ENCODE data around the gene SMOC2.

The SMOC2 gene

GRCh38 chr6:168447282-168447681 is 6.3 kb downstream of the SMOC2 start:
- Mint-ChIP-seq H3K4me3 (no peak overlapping the region), H3K27ac (no peak overlapping the region), H3K9me3 (no peaks in the 10 kb centered on the region), H3K4me1 (ENCODE audit: low read depth) (no peaks in the 10 kb centered on the region), H3K27me3 (ENCODE audit: low read depth) (peaks cover 32% of the 10 kb centered on the region), H3K36me3 (ENCODE audit: low read depth) (peaks cover 2% of the 10 kb centered on the region)
- DNase-seq (ENCODE audit: low spot score), result no peak

- peaks cover 29% of the 10 kb centered on the region for H3K27me3 Mint-ChIP-seq (ENCODE audit: low read depth)
- H3K27ac Mint-ChIP-seq, result no peak overlapping the region
- no peak overlapping the region for H3K4me3 Mint-ChIP-seq
- DNase-seq (ENCODE audit: low spot score), result no peak
- no peaks in the 10 kb centered on the region for H3K9me3 Mint-ChIP-seq
- peaks cover 2% of the 10 kb centered on the region for H3K36me3 Mint-ChIP-seq (ENCODE audit: low read depth)
- no peaks in the 10 kb centered on the region for H3K4me1 Mint-ChIP-seq (ENCODE audit: low read depth)
Observed at GRCh38 chr6:168447700-168448099, 6.7 kb downstream of the SMOC2 start.

- DNase-seq (ENCODE audit: low spot score), result no peak
- Mint-ChIP-seq H3K4me1 (ENCODE audit: low read depth) (no peaks in the 10 kb centered on the region), H3K4me3 (no peak overlapping the region), H3K27ac (no peak overlapping the region), H3K36me3 (ENCODE audit: low read depth) (peaks cover 2% of the 10 kb centered on the region), H3K9me3 (no peaks in the 10 kb centered on the region), H3K27me3 (ENCODE audit: low read depth) (peaks cover 25% of the 10 kb centered on the region)
Observed at GRCh38 chr6:168448243-168448855, 7.4 kb downstream of the SMOC2 start.

- Mint-ChIP-seq H3K27me3 (ENCODE audit: low read depth) (peaks cover 10% of the 10 kb centered on the region), H3K9me3 (no peaks in the 10 kb centered on the region), H3K27ac (no peak overlapping the region), H3K4me3 (no peak overlapping the region), H3K4me1 (ENCODE audit: low read depth) (no peaks in the 10 kb centered on the region), H3K36me3 (ENCODE audit: low read depth) (no peaks in the 10 kb centered on the region)
- no peak for DNase-seq (ENCODE audit: low spot score)
Observed at GRCh38 chr6:168450917-168451316, 9.9 kb downstream of the SMOC2 start.

GRCh38 chr6:168451805-168452517 is 11.0 kb downstream of the SMOC2 start:
- Mint-ChIP-seq H3K4me1 (ENCODE audit: low read depth) (no peaks in the 10 kb centered on the region), H3K27ac (no peak overlapping the region), H3K9me3 (no peaks in the 10 kb centered on the region), H3K4me3 (no peak overlapping the region), H3K36me3 (ENCODE audit: low read depth) (no peaks in the 10 kb centered on the region), H3K27me3 (ENCODE audit: low read depth) (peaks cover 10% of the 10 kb centered on the region)
- DNase-seq (ENCODE audit: low spot score), result no peak

- Mint-ChIP-seq H3K27me3 (ENCODE audit: low read depth) (peaks cover 10% of the 10 kb centered on the region), H3K27ac (no peak overlapping the region), H3K36me3 (ENCODE audit: low read depth) (no peaks in the 10 kb centered on the region), H3K4me1 (ENCODE audit: low read depth) (no peaks in the 10 kb centered on the region), H3K9me3 (no peaks in the 10 kb centered on the region), H3K4me3 (no peak overlapping the region)
- no peak for DNase-seq (ENCODE audit: low spot score)
Observed at GRCh38 chr6:168452685-168453377, 11.8 kb downstream of the SMOC2 start.

GRCh38 chr6:168455847-168456530 is 15.0 kb downstream of the SMOC2 start:
- Mint-ChIP-seq H3K9me3 (no peaks in the 10 kb centered on the region), H3K36me3 (ENCODE audit: low read depth) (no peaks in the 10 kb centered on the region), H3K4me1 (ENCODE audit: low read depth) (no peaks in the 10 kb centered on the region), H3K4me3 (no peak overlapping the region), H3K27ac (no peak overlapping the region), H3K27me3 (ENCODE audit: low read depth) (peaks cover 10% of the 10 kb centered on the region)
- no peak for DNase-seq (ENCODE audit: low spot score)

GRCh38 chr6:168456907-168457652 is 16.1 kb downstream of the SMOC2 start:
- H3K9me3 Mint-ChIP-seq, result no peaks in the 10 kb centered on the region
- H3K36me3 Mint-ChIP-seq (ENCODE audit: low read depth), result no peaks in the 10 kb centered on the region
- H3K4me3 Mint-ChIP-seq, result no peak overlapping the region
- no peak for DNase-seq (ENCODE audit: low spot score)
- H3K4me1 Mint-ChIP-seq (ENCODE audit: low read depth), result no peaks in the 10 kb centered on the region
- H3K27ac Mint-ChIP-seq, result no peak overlapping the region
- peaks cover 4% of the 10 kb centered on the region for H3K27me3 Mint-ChIP-seq (ENCODE audit: low read depth)

GRCh38 chr6:168457653-168457934 is 16.6 kb downstream of the SMOC2 start:
- DNase-seq (ENCODE audit: low spot score), result no peak
- no peak overlapping the region for H3K4me3 Mint-ChIP-seq
- no peak overlapping the region for H3K27ac Mint-ChIP-seq
- peaks cover 4% of the 10 kb centered on the region for H3K27me3 Mint-ChIP-seq (ENCODE audit: low read depth)
- no peaks in the 10 kb centered on the region for H3K4me1 Mint-ChIP-seq (ENCODE audit: low read depth)
- no peaks in the 10 kb centered on the region for H3K36me3 Mint-ChIP-seq (ENCODE audit: low read depth)
- no peaks in the 10 kb centered on the region for H3K9me3 Mint-ChIP-seq

GRCh38 chr6:168458101-168458500 is 17.1 kb downstream of the SMOC2 start:
- H3K4me3 Mint-ChIP-seq, result no peak overlapping the region
- no peaks in the 10 kb centered on the region for H3K36me3 Mint-ChIP-seq (ENCODE audit: low read depth)
- H3K9me3 Mint-ChIP-seq, result no peaks in the 10 kb centered on the region
- H3K27me3 Mint-ChIP-seq (ENCODE audit: low read depth), result peaks cover 4% of the 10 kb centered on the region
- no peak overlapping the region for H3K27ac Mint-ChIP-seq
- DNase-seq (ENCODE audit: low spot score), result no peak
- no peaks in the 10 kb centered on the region for H3K4me1 Mint-ChIP-seq (ENCODE audit: low read depth)

GRCh38 chr6:168459572-168459971 is 18.6 kb downstream of the SMOC2 start:
- no peak overlapping the region for H3K27ac Mint-ChIP-seq
- no peaks in the 10 kb centered on the region for H3K36me3 Mint-ChIP-seq (ENCODE audit: low read depth)
- no peak for DNase-seq (ENCODE audit: low spot score)
- no peaks in the 10 kb centered on the region for H3K27me3 Mint-ChIP-seq (ENCODE audit: low read depth)
- no peaks in the 10 kb centered on the region for H3K9me3 Mint-ChIP-seq
- H3K4me3 Mint-ChIP-seq, result no peak overlapping the region
- H3K4me1 Mint-ChIP-seq (ENCODE audit: low read depth), result no peaks in the 10 kb centered on the region

GRCh38 chr6:168462289-168462853 is 21.4 kb downstream of the SMOC2 start:
- H3K27me3 Mint-ChIP-seq (ENCODE audit: low read depth), result no peaks in the 10 kb centered on the region
- no peak overlapping the region for H3K27ac Mint-ChIP-seq
- no peak for DNase-seq (ENCODE audit: low spot score)
- no peaks in the 10 kb centered on the region for H3K4me1 Mint-ChIP-seq (ENCODE audit: low read depth)
- no peak overlapping the region for H3K4me3 Mint-ChIP-seq
- no peaks in the 10 kb centered on the region for H3K36me3 Mint-ChIP-seq (ENCODE audit: low read depth)
- no peaks in the 10 kb centered on the region for H3K9me3 Mint-ChIP-seq

- H3K27ac Mint-ChIP-seq, result no peak overlapping the region
- no peak overlapping the region for H3K4me3 Mint-ChIP-seq
- H3K27me3 Mint-ChIP-seq (ENCODE audit: low read depth), result no peaks in the 10 kb centered on the region
- no peak for DNase-seq (ENCODE audit: low spot score)
- no peaks in the 10 kb centered on the region for H3K36me3 Mint-ChIP-seq (ENCODE audit: low read depth)
- H3K4me1 Mint-ChIP-seq (ENCODE audit: low read depth), result no peaks in the 10 kb centered on the region
- no peaks in the 10 kb centered on the region for H3K9me3 Mint-ChIP-seq
Observed at GRCh38 chr6:168464546-168464945, 23.6 kb downstream of the SMOC2 start.
